Stimulated activated CD8-positive, alpha-beta memory T cell treated with anti-CD3 and anti-CD28 coated beads, Interleukin-4, amount 100 ng/mL, for 24 hours (primary cell): ENCODE results near the gene ANKRD11.
"Not testable (repeated sequence)": the region's sequence is repeated elsewhere in the genome, so short reads cannot be mapped to it uniquely, and the experiment has no call there.

Experiments used
- DNase-seq: peaks from one replicate; pipeline ENCODE4 v3.0.0-alpha.2; 2020; ENCODE audit warnings: low read depth

Gene ANKRD11

DNA sequence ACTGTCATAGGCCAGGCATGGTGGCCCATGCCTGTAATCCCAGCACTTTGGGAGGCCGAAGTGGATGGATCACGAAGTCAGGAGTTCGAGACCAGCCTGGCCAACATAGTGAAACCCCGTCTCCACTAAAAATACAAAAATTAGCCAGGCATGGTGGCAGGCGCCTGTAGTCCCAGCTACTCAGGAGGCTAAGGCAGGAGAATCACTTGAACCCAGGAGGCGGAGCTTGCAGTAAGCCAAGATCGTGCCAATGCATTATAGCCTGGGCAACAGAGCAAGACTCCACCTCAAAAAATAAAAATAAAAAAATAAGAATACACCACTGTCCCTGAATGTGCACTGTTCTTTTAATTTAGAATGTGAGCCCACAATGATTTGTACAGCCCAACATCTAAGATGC is 61.8 kb downstream of the ANKRD11 start:
- DNase-seq: not testable (repeated sequence)

DNA sequence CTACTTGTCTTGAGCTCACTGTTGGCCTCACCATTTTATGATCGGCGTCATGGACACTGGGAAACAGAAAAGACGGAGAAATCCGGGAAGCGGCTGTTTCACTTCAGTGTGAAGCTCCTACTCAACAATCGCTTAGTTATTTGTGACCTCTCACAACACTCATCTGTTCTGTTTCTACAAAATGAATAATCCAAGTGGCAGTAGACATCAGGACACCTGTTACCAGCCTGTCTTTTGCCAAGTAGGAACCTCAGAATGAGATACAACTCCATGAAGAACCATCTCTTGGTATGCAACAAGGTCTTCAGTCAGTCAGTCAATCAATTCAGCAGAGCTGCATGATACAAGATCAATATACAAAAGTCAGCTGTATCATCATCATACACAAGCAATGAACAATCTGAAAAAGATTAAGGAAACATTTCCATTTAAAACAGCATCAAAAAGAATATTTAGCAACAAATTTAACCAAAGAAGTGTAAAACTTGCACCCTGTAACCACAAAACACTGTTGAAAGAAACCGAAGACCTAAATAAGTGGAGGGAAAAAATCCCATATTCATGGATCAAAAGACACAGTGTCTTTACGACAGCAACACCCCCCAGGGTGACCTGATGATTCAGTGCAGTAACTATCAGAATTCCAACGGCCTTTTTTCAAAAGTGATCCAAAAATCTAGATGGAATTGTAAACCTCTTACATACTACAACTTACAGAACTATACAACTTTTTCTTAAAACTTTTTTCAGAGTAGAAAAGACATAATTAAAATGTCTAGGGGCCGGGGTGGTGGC is 63.4 kb downstream of the ANKRD11 start:
- no peak for DNase-seq

DNA sequence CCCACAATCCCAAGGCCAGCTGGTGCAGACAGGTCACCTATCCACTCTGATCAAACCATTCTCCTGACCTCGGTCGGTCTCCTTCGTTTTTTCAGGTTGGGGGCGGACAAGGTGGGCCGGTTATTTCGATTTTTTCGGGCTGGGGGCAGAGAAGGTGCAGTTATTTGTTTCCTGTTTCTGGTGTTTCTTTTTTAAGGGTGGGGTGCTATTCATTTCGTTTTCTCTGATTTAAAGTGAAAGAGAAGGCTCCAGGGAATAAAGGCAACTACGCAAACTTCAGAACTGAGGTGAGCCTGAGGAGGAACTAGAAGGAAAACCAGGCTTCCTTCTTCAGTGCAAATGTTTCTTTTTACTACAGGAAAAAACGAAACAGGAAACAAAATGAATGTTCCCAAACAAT is 64.8 kb downstream of the ANKRD11 start:
- no peak for DNase-seq

DNA sequence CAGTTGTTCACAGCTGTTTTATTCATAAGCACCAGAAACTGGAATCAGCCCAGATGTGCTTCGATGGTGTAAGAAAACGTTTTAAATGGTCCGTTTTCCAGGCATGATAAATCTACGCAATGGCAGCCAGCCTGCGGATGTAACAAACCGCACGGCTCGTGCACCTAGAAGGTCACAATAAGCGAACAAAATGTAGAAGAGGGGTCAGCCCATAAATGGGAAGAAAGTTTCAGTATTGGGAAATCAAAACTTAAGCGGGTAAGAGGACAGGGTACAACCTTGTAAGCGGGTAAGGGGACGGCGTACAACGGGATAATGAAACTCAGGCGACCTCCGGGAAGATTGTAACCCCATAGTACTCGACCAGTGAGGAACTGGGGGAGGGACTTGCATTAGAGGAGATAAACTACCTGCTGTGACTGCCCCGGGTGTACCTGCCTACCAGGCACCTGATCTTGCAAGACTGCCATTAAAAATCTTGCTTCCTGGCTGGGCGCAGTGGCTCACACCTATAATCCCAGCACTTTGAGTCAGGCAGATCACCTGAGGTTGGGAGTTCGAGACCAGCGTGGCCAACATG is 66.6 kb downstream of the ANKRD11 start:
- no peak for DNase-seq

DNA sequence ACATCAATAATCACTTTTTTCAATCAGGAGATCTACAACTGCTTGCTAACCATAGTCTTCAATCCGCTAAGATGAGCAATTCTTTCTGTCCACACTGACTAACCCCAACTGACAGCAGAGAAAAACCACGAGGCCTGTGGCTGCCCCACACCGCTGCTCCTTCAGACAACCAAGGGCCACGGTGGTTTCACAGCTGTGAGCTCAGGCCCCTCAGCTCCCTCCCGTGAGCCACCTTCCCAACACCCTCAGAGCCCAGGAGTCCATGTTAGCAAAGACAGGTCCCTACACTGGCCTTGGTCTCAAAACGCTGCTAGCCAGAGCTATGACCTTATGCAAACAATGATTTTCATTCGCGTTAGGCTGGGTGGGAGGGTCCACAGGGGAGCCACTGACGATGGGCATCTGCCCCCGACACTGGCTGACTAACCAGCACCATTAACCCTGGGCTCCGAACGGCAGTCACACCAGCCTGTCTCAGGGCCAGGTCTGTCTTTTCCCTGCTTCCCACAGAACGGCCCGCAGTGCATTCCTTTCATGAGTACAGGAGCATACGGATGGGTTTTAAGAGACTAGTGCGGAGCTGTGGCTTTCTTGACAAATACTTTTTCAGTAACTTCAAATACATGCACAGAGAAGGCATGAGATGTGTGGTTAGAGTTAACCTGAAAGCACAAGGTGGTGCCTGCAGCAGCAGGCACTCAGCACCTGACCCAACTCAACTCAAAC is 67.3 kb downstream of the ANKRD11 start:
- DNase-seq: peak; percentile 65

DNA sequence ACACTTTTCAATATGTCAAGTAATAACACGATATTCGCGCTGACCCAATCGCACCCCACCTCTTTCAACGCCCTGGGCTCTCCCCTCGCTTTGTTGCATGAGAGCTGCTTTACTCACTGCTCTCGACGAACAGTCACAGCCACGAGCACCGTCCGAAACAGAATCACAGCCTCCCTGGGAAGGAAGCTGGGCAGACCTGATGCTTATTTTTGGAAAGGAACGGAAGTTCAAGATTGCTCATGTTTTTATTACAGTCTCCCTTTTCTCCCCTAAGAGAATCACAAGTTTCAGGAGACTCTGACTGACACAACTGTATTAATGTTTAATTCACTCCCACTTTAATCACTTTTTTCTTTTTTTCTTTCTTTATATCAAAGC is 67.8 kb downstream of the ANKRD11 start:
- DNase-seq: peak; percentile 36

DNA sequence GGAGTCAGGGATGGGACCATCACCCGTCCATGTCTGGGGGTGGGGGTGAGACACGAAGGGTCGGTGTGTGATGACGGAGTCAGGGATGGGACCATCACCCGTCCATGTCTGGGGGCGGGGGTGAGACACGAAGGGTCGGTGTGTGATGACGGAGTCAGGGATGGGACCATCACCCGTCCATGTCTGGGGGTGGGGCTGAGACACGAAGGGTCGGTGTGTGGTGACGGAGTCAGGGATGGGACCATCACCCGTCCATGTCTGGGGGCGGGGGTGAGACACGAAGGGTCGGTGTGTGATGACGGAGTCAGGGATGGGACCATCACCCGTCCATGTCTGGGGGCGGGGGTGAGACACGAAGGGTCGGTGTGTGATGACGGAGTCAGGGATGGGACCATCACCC is 69.1 kb downstream of the ANKRD11 start:
- not testable (repeated sequence) for DNase-seq

DNA sequence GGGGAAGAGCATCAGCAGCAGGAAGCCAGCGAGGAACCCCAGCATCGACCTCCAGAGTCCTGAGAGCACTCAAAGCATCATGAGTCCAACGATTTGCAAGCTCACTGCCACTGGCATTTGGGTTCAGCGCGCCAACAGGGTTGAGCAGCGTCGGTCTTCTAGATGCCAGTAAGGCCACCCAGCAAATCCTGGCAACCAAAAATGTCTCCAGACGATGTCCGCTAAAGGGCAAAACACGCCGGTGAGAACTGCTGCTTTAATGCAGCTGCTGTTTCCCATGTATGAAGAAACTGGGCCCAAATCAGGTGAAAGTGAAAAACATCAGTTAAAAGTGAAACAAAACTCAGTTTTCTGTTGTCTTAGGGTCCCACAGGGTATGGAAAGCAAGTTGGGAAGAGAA is 70.2 kb downstream of the ANKRD11 start:
- no peak for DNase-seq

DNA sequence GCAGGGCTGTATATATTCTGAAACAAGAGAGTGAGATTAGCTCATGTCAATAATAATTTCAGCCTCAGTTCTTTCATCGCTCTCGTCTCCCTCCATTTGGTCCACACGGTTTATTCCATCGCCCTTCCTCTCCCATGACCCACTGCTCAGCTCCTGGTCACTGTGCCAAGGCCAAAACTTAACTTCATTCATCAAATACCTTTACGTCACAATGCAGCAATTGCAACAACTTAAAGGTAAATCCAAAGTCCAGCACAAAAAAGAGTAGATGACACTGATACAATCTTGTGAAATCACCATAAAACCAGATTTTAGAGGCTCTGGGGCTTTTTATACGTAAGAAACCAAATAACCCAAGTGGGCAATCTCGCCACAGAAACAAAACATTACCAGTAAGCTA is 72.0 kb downstream of the ANKRD11 start:
- no peak for DNase-seq

DNA sequence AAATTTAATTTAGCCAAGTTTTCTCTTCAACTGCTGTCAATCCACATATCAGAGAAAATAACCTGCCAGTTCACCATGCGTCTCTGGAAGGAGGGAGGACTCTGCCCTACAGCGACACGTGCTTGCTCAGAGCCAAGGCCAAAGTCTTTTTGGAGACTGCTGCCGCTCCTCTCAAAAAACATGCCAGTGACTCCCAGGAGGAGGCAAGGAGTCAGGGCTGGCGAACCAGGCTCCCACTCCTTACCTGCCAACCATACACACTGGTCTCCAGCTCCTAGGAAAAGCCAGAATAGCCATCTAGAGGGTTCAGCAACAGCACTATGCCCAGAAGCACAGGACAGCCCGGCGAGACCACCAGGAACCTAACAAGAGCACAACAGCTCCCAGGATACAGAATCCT is 73.0 kb downstream of the ANKRD11 start:
- no peak for DNase-seq

DNA sequence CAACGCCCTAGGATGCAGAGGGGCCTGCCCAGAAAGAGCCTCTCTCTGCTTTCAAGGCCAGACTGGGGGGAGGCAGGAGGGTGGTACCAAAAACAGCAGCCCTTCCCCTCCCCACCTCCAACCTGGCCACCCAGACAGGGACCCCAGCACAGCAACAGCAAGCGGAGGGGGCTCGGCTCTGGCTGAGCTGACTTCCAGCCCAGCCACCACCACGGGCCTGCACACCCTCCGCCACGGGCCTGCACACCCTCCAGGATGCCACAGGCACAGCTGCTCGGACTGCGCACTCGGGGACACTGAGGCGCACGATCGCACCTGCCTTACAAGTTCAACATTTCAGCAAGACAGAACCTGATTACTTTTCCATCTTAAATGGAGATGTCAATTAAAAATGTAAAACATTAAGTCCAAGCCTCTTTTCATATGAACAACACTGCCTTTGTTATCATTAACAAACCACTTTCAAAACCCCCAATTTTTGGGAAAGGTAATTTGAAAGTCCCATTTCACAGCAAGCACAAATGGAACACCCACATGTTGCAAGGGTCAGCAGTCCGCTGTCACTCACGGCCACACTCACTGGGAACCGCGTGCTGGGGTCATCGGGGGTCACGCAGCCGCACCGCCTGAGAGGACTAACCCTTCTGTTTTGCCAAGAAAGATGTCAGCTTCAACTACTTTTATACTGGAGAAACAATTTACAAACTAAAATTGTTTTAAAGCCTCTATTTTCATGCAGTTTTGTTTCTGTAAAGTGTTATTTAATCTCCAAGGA is 76.4 kb downstream of the ANKRD11 start:
- no peak for DNase-seq

DNA sequence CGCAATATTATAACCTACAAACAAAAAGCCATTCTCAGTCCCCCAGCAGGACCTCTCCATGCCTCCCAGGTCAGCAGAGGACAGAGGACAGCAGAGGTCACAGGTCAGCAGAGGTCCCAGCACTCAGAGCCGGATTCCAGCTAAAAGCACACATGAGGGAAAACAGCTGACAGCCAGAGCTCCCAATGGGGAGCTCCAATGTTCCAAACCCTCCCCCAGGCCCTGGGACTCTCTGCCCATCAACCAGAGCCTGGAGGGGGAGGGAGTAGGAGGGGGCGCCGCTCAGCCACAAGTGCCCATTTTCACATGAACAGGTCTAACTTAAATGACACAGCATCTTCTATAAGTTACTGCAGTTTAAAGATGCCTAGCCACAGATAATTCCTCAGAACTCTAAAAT is 77.5 kb downstream of the ANKRD11 start:
- no peak for DNase-seq

DNA sequence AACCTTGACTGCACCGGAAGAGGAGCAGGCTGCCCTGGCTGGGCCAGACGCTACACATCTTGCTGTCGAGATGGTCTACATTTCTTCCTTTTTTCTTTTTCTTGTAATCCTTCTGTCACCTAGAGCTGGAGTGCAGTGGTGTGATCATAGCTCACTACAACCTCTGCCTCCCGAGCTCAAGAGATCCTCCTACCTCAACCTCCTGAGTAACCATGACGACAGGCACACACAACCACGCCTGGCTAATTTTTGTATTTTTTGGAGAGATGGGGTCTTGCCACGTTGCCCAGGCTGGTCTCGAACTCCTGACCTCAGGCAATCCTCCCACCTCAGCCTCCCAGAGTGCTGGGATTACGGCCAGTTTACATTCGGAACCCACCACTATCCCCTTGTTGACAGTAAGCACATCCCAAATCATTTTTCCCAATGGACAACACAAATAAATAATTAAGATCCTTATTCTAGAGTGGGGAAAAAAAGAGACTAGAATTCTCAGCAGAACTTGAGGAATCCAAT is 79.0 kb downstream of the ANKRD11 start:
- no peak for DNase-seq

DNA sequence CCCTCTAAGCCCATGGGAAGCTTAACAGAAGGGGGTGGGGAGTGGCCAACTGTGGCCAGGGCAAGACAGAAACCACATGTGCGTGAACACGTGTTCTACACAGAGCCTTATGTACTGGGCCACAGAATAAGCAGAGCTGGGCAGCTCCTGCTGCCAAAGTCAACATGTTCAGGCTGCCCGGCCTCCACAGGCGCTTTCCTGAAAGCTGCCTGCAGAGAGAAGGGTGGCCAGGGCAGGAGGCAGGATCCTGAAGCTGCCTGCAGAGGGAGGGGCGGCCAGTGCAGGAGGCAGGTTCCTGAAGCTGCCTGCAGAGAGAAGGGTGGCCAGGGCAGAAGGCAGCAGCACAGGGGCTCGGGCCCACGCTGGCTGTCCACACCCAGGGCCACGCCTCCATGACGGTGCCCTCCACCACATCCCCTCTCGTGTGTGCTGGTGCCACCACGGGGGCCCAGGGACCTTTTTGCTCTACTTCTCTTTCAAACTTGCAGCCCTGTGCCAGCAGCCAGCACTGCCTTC is 79.5 kb downstream of the ANKRD11 start:
- DNase-seq: peak; percentile 15

DNA sequence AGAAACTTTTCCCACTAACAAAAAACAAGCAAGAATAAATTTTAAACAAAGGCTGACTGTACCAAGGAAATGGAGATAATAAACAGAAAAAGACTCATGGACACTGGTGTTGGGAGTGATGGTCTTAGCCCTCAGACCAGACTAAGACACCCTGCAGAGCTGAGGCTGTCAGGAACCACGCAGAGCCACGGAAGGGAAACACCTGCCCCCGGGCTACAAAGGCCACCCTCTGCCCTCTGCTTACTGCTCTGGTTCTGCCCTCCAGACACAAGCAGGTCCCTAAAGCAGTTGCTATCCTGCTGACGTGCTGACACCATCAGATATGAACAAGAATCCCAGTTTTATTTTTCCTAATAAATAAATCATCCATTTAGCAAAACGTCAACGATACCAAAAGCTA is 80.0 kb downstream of the ANKRD11 start:
- DNase-seq: no peak

DNA sequence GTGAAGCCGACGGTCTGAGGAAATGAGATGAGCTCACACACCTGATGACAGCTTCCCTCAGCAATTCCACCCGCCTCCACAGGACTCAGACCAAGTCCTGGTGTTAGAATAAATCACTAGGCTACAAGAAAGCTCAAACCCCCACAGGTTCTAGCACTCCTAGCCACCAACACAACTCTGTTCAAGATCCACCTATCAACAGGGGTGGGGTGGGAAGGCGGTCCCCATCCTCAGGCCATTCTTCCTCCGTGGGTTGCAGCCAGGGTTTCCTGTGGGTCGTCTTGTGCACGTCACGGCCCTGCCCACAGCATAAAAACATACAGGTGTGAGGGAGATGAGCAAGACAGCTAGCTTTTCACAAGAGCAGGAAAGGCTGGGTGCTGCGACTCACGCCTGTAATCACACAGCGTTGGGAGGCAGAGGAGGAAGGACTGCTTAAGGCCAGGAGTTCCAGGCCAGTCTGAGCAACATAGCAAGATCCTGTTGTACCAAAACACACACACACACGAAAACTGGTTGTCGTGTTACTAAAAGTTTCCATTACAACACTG is 81.1 kb downstream of the ANKRD11 start:
- peak; percentile 27 for DNase-seq

DNA sequence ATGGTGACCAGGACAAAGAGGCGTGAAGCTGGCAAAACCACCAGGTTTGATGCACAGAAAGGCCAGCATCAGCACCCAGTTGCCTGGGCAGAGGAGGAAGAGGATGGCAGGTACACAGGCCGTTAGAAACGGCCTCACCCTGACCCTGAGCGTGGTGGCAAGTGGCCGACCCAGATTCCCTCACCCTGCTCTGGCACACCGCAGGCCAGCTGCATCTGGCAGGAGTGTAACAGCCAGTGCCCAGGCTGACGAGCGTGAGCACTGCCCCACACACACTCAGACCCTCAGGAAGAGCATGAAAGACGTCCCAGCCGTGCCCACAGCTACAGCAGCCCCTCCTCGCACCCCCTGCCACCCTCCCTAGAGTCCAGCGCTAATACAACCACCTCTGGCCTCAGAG is 82.0 kb downstream of the ANKRD11 start:
- DNase-seq: no peak

DNA sequence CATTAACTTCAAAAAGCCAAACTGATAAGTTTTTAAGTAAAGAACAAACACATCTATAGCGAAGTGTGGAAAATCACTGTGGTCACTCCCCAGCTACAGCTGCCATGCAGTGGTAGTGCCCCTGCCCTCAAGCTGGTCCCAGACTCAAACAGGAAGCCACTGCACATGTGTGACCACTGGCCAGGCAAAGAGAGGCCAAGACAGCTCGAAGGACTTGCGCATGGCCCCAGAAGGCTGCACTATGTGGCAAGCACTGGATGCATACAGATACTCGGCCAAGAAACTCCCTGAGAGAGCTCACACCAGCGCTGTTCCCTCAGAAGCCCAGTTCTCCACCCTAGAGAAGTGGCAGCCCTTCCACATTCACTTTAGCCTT is 82.4 kb downstream of the ANKRD11 start:
- DNase-seq: no peak

DNA sequence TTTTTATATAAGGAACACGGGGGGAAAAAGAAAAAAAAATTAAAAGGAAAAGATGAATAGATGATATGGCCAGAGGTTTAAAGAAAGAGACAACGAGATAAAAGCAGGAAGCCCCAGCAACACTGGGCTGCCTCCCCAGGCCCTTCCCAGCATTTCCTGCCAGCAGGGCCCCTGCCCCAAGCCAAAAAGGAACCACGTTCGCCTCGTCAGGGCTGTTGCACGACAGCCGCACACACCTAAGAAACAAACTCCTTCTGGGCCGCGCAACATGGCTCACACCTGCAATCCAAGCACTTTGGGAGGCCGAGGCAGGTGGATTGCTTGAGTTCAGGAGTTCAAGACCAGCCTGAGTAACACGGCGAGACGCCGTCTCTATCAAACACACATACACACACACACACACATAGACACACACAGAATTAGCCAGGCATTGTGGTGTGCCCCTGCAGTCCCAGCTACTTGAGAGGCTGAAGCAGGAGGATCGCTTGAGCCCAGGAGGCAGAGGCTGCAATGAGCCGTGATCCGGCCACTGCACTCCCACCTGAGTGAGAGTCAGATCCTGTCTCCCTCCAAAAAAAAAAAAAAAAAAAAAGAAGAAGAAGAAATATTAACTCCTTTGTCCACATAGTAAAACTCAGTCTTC is 83.0 kb downstream of the ANKRD11 start:
- no peak for DNase-seq

DNA sequence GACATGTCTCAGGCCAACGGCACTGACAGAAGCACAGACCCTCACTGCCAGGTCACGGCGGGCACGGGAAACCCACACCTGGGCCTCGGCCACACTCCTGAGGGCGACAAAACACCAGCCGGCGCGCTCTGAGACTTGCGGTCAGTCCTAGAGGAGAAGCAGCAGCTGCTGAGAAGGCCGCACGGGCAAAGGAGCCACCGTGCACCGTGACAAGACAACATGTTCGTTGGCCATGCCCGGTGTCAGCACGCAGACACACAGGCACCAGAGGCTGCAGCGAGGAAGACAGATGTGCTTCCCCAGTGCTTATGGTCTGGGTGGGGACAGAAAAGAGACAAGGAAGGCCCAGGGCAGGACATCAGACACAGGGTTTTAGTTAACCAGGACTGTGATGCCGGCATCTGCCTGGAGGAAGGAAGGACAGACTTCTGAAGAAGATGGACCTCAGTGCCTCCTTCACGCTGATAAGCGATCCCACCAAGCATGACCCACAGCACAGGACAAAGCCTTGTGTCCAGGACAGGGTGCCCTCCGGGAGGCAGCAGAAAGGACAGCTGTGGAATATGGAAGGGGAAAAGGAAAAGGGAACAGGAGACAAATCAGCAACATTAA is 84.0 kb downstream of the ANKRD11 start:
- DNase-seq: no peak

DNA sequence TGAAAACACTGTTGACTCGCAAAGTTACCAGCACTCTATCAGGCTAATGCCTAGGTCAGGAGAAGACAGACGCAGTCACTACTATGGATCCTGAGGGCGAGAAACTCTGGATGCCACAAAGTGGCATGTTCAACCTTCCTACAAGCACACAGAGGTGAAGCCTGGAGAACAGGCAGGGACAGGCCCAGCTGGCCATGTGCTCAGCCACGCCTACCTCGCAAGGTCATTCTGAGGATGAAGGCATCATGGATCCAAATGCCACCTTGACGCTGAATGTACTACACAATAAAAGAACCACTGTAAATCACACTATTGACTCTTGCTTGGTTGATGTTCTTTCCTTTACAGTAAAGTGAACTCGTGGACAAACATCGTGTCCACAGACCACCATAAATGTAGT is 85.8 kb downstream of the ANKRD11 start:
- DNase-seq: no peak
